ENCODE data around the gene GPR135.

Gene GPR135

GRCh38 chr14:59427653-59428580 lies 37.3 kb downstream of the GPR135 start:
- DNase-seq (ENCODE audit: low read depth in 2 of 2): peak; percentile 69 to 90
- TF ChIP-seq, protein P1, sequence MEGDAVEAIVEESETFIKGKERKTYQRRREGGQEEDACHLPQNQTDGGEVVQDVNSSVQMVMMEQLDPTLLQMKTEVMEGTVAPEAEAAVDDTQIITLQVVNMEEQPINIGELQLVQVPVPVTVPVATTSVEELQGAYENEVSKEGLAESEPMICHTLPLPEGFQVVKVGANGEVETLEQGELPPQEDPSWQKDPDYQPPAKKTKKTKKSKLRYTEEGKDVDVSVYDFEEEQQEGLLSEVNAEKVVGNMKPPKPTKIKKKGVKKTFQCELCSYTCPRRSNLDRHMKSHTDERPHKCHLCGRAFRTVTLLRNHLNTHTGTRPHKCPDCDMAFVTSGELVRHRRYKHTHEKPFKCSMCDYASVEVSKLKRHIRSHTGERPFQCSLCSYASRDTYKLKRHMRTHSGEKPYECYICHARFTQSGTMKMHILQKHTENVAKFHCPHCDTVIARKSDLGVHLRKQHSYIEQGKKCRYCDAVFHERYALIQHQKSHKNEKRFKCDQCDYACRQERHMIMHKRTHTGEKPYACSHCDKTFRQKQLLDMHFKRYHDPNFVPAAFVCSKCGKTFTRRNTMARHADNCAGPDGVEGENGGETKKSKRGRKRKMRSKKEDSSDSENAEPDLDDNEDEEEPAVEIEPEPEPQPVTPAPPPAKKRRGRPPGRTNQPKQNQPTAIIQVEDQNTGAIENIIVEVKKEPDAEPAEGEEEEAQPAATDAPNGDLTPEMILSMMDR (IDR thresholded peaks at IDR 0.05; ENCODE audit: low read depth, low read length): no peak
- H3K4me3 ChIP-seq (replicated peaks in 1 of 2; ENCODE audit: low read depth in 2 of 2, low read length in 2 of 2): no peak overlapping the region

DNA sequence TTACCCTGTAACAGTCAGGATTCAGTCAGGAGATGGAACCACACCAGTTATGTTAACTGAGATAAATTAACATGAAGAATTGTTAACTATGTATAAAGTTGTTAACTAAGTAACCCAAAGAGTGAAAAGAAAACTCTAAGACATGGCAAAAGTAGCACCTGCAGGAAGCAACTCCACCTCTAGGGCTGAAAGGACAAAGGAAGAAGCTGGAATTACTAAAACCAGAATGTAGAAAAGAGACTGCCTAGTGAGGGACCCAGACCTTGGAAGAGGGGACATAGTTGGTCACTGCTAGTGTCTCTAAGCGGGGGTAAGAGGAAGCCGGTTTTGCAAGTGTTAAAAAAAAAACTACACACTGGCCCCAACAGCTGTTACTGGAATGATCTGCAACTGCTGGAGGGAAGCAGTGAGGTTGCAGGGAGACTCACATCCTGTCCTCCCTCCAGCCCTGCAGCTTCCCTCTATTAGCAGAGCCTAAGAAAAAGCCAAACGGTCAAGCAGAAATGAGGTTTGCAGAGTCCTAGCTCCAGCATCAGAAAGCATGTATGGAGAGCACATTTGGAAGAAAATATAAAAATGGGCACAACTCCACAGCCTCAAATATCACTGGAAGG lies 39.8 kb downstream of the GPR135 start:
- peak; percentile 78 to 79 for DNase-seq (ENCODE audit: low read depth in 2 of 2)
- TF ChIP-seq, protein P1 (IDR thresholded peaks at IDR 0.05; ENCODE audit: low read depth, low read length): peak; percentile 31
- H3K4me3 ChIP-seq (replicated peaks in 1 of 2; ENCODE audit: low read depth in 2 of 2, low read length in 2 of 2): no peak overlapping the region

DNA sequence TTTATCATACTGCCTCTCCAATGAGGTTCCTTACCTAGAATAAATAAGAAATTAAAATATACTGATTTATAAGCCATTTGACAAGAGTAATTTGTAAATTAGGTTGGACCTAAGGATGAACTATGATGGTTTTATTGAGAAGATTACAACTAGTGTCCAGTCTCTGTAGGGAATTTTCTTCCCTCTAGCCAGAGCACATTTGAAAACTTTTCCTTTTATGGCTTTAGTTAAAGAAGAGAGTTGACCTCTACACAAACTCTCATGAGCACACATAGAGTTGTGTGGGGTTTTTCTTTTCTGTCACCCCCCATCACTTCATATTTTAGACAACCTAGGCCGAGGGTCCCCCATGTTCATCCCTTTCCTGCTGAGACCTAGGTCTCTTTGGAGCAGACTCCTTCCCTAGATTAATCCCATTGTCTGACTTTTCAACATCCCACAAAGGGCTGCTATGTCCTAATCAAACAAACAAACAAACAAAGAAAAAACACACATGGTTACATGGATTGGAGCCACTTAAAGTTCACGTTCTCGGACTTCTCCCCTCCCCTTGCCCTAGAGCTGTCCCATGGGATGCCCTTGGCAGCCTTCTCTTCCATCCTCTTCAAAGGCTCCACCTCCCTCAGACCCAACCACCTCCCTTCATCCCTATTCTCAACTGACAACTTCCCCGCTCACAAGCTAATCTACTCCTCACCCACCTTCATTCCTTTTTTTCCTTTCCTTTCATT lies 40.7 kb downstream of the GPR135 start:
- no peak overlapping the region for H3K4me3 ChIP-seq (replicated peaks in 1 of 2; ENCODE audit: low read depth in 2 of 2, low read length in 2 of 2)
- peak; percentile 75 to 90 for DNase-seq (ENCODE audit: low read depth in 2 of 2)
- TF ChIP-seq, protein P1 (IDR thresholded peaks at IDR 0.05; ENCODE audit: low read depth, low read length): no peak

DNA sequence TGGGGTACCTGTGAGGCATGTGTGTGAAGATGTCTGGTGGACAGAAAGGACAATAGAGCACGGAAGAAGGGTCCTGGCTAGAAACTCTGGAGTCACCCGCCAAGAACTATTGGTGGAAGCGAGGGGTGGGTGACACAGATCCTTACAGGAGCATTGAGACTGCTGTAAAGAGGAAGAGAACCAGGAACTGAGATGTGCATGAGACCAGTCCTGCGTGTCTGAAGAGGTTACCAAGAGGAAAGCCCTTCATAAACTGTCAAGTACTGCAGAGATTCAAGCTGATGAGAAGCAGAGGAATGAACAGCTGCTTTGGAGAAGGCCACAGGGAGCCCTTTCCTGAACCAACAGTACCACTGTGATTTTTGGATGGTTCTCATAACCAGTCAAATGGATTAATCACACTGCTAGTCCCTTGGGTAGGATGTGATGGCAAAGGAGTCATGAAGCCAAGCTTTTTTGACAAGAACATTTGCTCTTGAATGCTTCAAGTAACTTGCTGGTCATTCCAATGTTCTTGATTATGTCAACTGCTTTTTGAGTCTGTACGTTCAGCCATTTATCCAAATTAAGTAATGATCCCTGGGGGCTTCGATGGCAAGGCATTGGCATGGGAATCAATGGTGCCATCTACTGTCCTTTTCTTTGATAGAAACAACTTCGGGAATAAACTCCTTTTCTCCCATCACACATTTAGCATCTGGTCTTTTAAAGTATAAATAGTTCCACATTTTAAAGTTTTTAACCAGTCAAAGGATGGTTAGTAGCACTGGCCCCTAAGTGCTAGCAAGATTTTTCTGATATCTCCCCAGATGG lies 42.9 kb downstream of the GPR135 start:
- DNase-seq (ENCODE audit: low read depth in 2 of 2): peak in 1 of 2 donors; percentile 59
- TF ChIP-seq, protein P1 (IDR thresholded peaks at IDR 0.05; ENCODE audit: low read depth, low read length): peak; percentile 17
- H3K4me3 ChIP-seq (replicated peaks in 1 of 2; ENCODE audit: low read depth in 2 of 2, low read length in 2 of 2): no peak overlapping the region

DNA sequence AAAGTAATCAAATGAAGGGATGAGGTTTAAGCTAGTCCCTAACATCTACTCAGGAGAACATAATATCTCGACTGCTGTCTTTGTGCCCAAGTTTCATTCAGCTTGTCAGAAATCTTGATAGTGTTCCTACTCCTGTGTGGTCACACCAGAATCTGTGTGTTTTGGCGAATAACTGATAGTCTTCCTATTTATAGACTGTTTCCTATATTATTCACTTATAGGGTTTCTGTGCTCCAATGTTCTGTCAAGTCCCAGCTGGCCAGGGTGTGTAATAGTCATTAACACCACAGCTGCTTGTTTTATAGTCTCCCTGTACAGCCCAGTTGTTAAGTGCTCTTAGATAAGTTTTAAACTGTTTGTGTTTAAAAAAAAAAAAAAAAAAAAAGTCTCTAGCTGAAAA lies 45.9 kb downstream of the GPR135 start:
- TF ChIP-seq, protein P1 (IDR thresholded peaks at IDR 0.05; ENCODE audit: low read depth, low read length): no peak
- H3K4me3 ChIP-seq (replicated peaks in 1 of 2; ENCODE audit: low read depth in 2 of 2, low read length in 2 of 2): no peak overlapping the region
- DNase-seq (ENCODE audit: low read depth in 2 of 2): peak in 1 of 2 donors; percentile 37

DNA sequence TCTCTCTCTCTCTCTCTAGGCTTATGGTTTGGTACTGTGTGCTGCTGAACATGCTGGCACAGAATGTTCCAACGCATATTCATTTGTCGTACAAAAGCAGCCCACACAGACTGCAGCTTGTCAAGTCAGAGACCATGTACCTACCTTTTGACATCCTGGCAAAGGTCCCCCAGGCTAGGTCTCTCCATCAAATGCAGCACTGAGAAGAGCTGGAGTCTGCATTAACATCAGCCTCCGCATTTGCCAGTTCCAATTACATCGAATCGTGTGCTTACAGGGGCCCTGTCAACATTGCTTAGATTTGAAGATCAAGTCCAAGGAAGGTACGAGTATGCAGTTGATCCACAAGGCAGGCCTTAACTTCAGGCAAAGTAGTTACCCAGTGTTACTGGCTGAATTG lies 47.9 kb downstream of the GPR135 start:
- H3K4me3 ChIP-seq (replicated peaks in 1 of 2; ENCODE audit: low read depth in 2 of 2, low read length in 2 of 2): no peak overlapping the region
- TF ChIP-seq, protein P1 (IDR thresholded peaks at IDR 0.05; ENCODE audit: low read depth, low read length): no peak
- DNase-seq (ENCODE audit: low read depth in 2 of 2): no peak

Data from cardiac fibroblast (primary cell).